Testis (tissue), 2 donors: ENCODE data around the gene SLC46A3.

Experiments used
- POLR2A ChIP-seq: fragments of 450-650 bp; IDR thresholded peaks from one replicate; pipeline ENCODE4 v1.6.1; 2017; ENCODE audit warnings: antibody characterized with exemption, mild to moderate bottlenecking, moderate library complexity
- TF ChIP-seq, protein P1 (sequence below), 3 experiments: fragments of 450-650 bp in 2 of 3; fragments of 200-600 bp in 1 of 3; sonication (generic) in 1 of 3; IDR thresholded peaks; one replicate each; pipeline ENCODE4 v1.5.1; 2016 to 2019; ENCODE audit warnings: antibody characterized with exemption in 3 of 3, mild to moderate bottlenecking in 2 of 3, moderate library complexity in 1 of 3

DNA sequence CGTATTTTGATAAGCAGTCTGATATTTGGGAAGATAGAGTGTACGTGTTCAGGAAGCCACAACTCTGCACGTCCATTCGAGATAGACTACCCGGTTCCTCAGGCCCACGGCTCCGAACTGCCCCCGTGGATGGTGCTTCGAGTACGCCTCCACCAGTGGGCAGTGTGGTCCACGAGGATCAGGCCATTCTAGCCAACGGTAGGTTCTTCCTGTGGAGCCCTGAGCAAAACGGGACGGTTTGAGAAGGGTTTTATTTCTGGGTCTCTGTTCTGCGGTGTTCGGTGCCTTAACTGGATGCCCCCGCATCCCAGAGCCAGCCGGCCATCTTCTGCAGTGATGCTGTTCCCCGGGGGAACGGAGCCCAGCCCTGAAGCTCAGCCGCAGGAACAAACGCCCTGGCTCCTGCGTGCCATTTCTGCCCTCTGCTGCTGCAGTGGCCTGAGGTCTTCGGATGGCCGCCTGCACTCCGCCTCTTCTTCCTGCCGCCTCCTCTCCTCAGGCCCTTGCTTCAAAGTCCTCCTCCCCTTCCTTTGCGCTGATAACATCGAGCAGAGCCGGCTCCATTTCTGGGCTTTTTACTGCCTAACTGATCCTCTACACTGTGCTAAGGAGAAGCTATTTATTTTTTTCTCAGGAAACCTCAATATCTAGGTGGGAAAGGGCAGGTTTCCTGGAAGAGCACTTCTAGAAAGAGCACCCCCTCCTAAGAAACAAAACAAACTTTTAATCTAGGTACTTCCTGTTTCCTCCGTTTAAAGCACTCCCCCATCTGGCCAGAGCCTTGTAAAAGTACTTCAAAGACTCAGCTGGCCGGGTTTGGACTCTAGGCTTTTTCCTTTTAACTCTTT lies 36.2 kb upstream of the SLC46A3 start:
- TF ChIP-seq, protein P1, sequence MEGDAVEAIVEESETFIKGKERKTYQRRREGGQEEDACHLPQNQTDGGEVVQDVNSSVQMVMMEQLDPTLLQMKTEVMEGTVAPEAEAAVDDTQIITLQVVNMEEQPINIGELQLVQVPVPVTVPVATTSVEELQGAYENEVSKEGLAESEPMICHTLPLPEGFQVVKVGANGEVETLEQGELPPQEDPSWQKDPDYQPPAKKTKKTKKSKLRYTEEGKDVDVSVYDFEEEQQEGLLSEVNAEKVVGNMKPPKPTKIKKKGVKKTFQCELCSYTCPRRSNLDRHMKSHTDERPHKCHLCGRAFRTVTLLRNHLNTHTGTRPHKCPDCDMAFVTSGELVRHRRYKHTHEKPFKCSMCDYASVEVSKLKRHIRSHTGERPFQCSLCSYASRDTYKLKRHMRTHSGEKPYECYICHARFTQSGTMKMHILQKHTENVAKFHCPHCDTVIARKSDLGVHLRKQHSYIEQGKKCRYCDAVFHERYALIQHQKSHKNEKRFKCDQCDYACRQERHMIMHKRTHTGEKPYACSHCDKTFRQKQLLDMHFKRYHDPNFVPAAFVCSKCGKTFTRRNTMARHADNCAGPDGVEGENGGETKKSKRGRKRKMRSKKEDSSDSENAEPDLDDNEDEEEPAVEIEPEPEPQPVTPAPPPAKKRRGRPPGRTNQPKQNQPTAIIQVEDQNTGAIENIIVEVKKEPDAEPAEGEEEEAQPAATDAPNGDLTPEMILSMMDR (IDR thresholded peaks at IDR 0.05): no peak
- TF ChIP-seq POLR2A: no peak
